ACC112 (cell line): ENCODE data around the gene SAMD4B.
"Not testable (repeated sequence)": the region's sequence is repeated elsewhere in the genome, so short reads cannot be mapped to it uniquely, and the experiment has no call there.

ENCODE experiments used
- H2AFZ ChIP-seq: fragments of 200-600 bp; sonication (generic); one replicate; pipeline ENCODE4 v1.6.0; 2017; ENCODE audit warnings: antibody characterized with exemption, low read length; ENCODE audit not compliant: unreplicated experiment
- H3K27ac ChIP-seq: fragments of 200-600 bp; sonication (generic); 2 replicates; pipeline ENCODE4 v1.5.1; 2014; ENCODE audit warnings: low read depth, mild to moderate bottlenecking, antibody characterized with exemption, low read length, moderate library complexity
- H3K27me3 ChIP-seq: fragments of 200-600 bp; sonication (generic); 2 replicates; pipeline ENCODE4 v1.6.1; 2014; ENCODE audit warnings: mild to moderate bottlenecking, antibody characterized with exemption, low read length, moderate library complexity, mixed read lengths; ENCODE audit not compliant: insufficient read depth
- H3K36me3 ChIP-seq: fragments of 200-600 bp; sonication (generic); 2 replicates; pipeline ENCODE4 v1.6.1; 2016; ENCODE audit warnings: mild to moderate bottlenecking, antibody characterized with exemption, low read length, moderate library complexity, mixed read lengths; ENCODE audit not compliant: insufficient read depth
- H3K4me1 ChIP-seq: fragments of 200-600 bp; sonication (generic); one replicate; pipeline ENCODE4 v1.6.1; 2016; ENCODE audit warnings: low read length, mixed read lengths; ENCODE audit not compliant: insufficient read depth, unreplicated experiment, control insufficient read depth
- H3K4me3 ChIP-seq: fragments of 200-600 bp; sonication (generic); 2 replicates; pipeline ENCODE4 v1.5.1; 2014; ENCODE audit warnings: mild to moderate bottlenecking, low read depth, low read length
- H3K79me2 ChIP-seq: fragments of 200-600 bp; sonication (generic); one replicate; pipeline ENCODE4 v1.6.0; 2016; ENCODE audit warnings: low read length; ENCODE audit not compliant: control insufficient read depth, unreplicated experiment, insufficient read depth

Gene SAMD4B

GRCh38 chr19:39339674-39340073, 2.5 kb upstream of the SAMD4B start:
- Histone ChIP-seq H3K4me1 (peaks cover 10% of the 10 kb centered on the region), H3K4me3 (no peak overlapping the region), H3K36me3 (no peaks in the 10 kb centered on the region), H3K27ac (no peak overlapping the region), H3K79me2 (peaks cover 22% of the 10 kb centered on the region), H2AFZ (no peak overlapping the region), H3K27me3 (no peaks in the 10 kb centered on the region)

- H2AFZ ChIP-seq, H3K27me3 ChIP-seq, H3K36me3 ChIP-seq, H3K27ac ChIP-seq: not testable (repeated sequence)
- peaks cover 13% of the 10 kb centered on the region for H3K4me1 ChIP-seq
- 0 out of 2 replicates have a peak overlapping the region, but pooled peaks have one; percentile 100 for H3K4me3 ChIP-seq
- H3K79me2 ChIP-seq, result peaks cover 26% of the 10 kb centered on the region
Measured at GRCh38 chr19:39340156-39340555, 2.1 kb upstream of the SAMD4B start.

- H3K27me3 ChIP-seq, result no peaks in the 10 kb centered on the region
- H3K36me3 ChIP-seq, result 0 out of 2 replicates have a peak, but pooled peaks cover 3% of the 10 kb centered on the region
- peaks cover 37% of the 10 kb centered on the region for H3K79me2 ChIP-seq
- H3K4me3 ChIP-seq, result peak overlapping the region; percentile 100
- H3K27ac ChIP-seq, result peak overlapping the region; percentile 58
- peaks cover 14% of the 10 kb centered on the region for H3K4me1 ChIP-seq
- H2AFZ ChIP-seq, result peak overlapping the region; percentile 77
Measured at GRCh38 chr19:39341129-39341718, 997 bp upstream of the SAMD4B start.

- Histone ChIP-seq H3K4me1 (peaks cover 25% of the 10 kb centered on the region), H3K4me3 (peak overlapping the region; percentile 91), H3K27ac (peak overlapping the region; percentile 26; the same call in 1 of the 2 replicates), H3K79me2 (peaks cover 40% of the 10 kb centered on the region), H2AFZ (peak overlapping the region; percentile 14), H3K27me3 (no peaks in the 10 kb centered on the region), H3K36me3 (peaks cover 6% of the 10 kb centered on the region; the same call in 1 of the 2 replicates)
Measured at GRCh38 chr19:39342647-39343305, 555 bp downstream of the SAMD4B start.

- H3K27me3 ChIP-seq, result no peaks in the 10 kb centered on the region
- H3K4me1 ChIP-seq, result peaks cover 28% of the 10 kb centered on the region
- H3K36me3 ChIP-seq, result peaks cover 6% of the 10 kb centered on the region; the same call in 1 of the 2 replicates
- H3K27ac ChIP-seq, result no peak overlapping the region
- H3K79me2 ChIP-seq, result peaks cover 48% of the 10 kb centered on the region
- no peak overlapping the region for H2AFZ ChIP-seq
- H3K4me3 ChIP-seq, result no peak overlapping the region
Measured at GRCh38 chr19:39345956-39346355, 3.7 kb downstream of the SAMD4B start.

- Histone ChIP-seq H3K79me2 (peaks cover 53% of the 10 kb centered on the region), H3K27me3 (no peaks in the 10 kb centered on the region), H2AFZ (no peak overlapping the region), H3K27ac (no peak overlapping the region), H3K4me3 (no peak overlapping the region), H3K36me3 (peaks cover 9% of the 10 kb centered on the region; the same call in 1 of the 2 replicates), H3K4me1 (peaks cover 33% of the 10 kb centered on the region)
Measured at GRCh38 chr19:39347332-39348164, 5.3 kb downstream of the SAMD4B start.

GRCh38 chr19:39349326-39349725, 7.1 kb downstream of the SAMD4B start:
- Histone ChIP-seq H3K27me3 (no peaks in the 10 kb centered on the region), H2AFZ (no peak overlapping the region), H3K27ac (no peak overlapping the region), H3K4me1 (peaks cover 24% of the 10 kb centered on the region), H3K4me3 (no peak overlapping the region), H3K79me2 (peaks cover 35% of the 10 kb centered on the region), H3K36me3 (peaks cover 9% of the 10 kb centered on the region; the same call in 1 of the 2 replicates)

GRCh38 chr19:39350156-39350555, 7.9 kb downstream of the SAMD4B start:
- Histone ChIP-seq H2AFZ (no peak overlapping the region), H3K4me1 (peaks cover 20% of the 10 kb centered on the region), H3K36me3 (peaks cover 9% of the 10 kb centered on the region; the same call in 1 of the 2 replicates), H3K27ac (no peak overlapping the region), H3K79me2 (peaks cover 28% of the 10 kb centered on the region), H3K27me3 (no peaks in the 10 kb centered on the region), H3K4me3 (no peak overlapping the region)

GRCh38 chr19:39351537-39352064, 9.4 kb downstream of the SAMD4B start:
- no peak overlapping the region for H2AFZ ChIP-seq
- no peak overlapping the region for H3K4me3 ChIP-seq
- peaks cover 4% of the 10 kb centered on the region; the same call in 1 of the 2 replicates for H3K36me3 ChIP-seq
- H3K4me1 ChIP-seq, result peaks cover 18% of the 10 kb centered on the region
- no peaks in the 10 kb centered on the region for H3K27me3 ChIP-seq
- no peak overlapping the region for H3K27ac ChIP-seq
- H3K79me2 ChIP-seq, result peaks cover 13% of the 10 kb centered on the region
